ENCODE data around the gene NPR3.

NPR3 gene

GRCh38 chr5:32710550-32711361, at the start of gene NPR3:
Gene NPR3, plus strand, starts transcription at chr5:32711321. Its CDS starts 456 bp downstream, at chr5:32711777.
- no peak for TF ChIP-seq REST (IDR thresholded peaks at IDR 0.05; ENCODE audit: low read depth)
- TF ChIP-seq MAX (IDR thresholded peaks at IDR 0.05): peak; percentile 88
- TF ChIP-seq TCF12 (IDR thresholded peaks at IDR 0.05; ENCODE audit: low read depth): 0 out of 2 replicates have a peak, but pooled peaks have one; percentile 14
- TF ChIP-seq ZBTB7A (IDR thresholded peaks at IDR 0.05; ENCODE audit: low read depth): peak; percentile 87

- TF ChIP-seq RAD21 (IDR thresholded peaks at IDR 0.05; ENCODE audit: low read depth) (no peak), NFIC (IDR thresholded peaks at IDR 0.05) (no peak), FOXM1 (IDR thresholded peaks at IDR 0.05; ENCODE audit: borderline replicate concordance, low read depth) (no peak), CEBPB (IDR thresholded peaks at IDR 0.05) (no peak), YY1 (IDR thresholded peaks at IDR 0.05; ENCODE audit: low read depth) (no peak), TCF12 (IDR thresholded peaks at IDR 0.05; ENCODE audit: low read depth) (no peak), ZBTB7A (IDR thresholded peaks at IDR 0.05; ENCODE audit: low read depth) (no peak), REST (IDR thresholded peaks at IDR 0.05; ENCODE audit: low read depth) (no peak), EGR1 (IDR thresholded peaks at IDR 0.05) (no peak), EP300 (IDR thresholded peaks at IDR 0.05; ENCODE audit: borderline replicate concordance) (no peak), MAX (IDR thresholded peaks at IDR 0.05) (no peak), CREB1 (IDR thresholded peaks at IDR 0.05; ENCODE audit: low read depth) (no peak), USF1 (IDR thresholded peaks at IDR 0.05) (no peak)
Measured at GRCh38 chr5:32664523-32664922, 46.6 kb upstream of the NPR3 start.

- TF ChIP-seq ZBTB7A (IDR thresholded peaks at IDR 0.05; ENCODE audit: low read depth): no peak
- TF ChIP-seq EP300 (IDR thresholded peaks at IDR 0.05; ENCODE audit: borderline replicate concordance): no peak
- TF ChIP-seq MAX (IDR thresholded peaks at IDR 0.05): no peak
- TF ChIP-seq REST (IDR thresholded peaks at IDR 0.05; ENCODE audit: low read depth): no peak
- TF ChIP-seq NFIC (IDR thresholded peaks at IDR 0.05): no peak
- TF ChIP-seq RAD21 (IDR thresholded peaks at IDR 0.05; ENCODE audit: low read depth): no peak
- no peak for TF ChIP-seq TAF1 (IDR thresholded peaks at IDR 0.05; ENCODE audit: low read depth)
- no peak for TF ChIP-seq CREB1 (IDR thresholded peaks at IDR 0.05; ENCODE audit: low read depth)
- TF ChIP-seq FOXM1 (IDR thresholded peaks at IDR 0.05; ENCODE audit: borderline replicate concordance, low read depth): no peak
- TF ChIP-seq TEAD4 (IDR thresholded peaks at IDR 0.05): no peak
- no peak for TF ChIP-seq USF1 (IDR thresholded peaks at IDR 0.05)
- TF ChIP-seq EGR1 (IDR thresholded peaks at IDR 0.05): no peak
- no peak for TF ChIP-seq CEBPB (IDR thresholded peaks at IDR 0.05)
Measured at GRCh38 chr5:32668552-32668951, 42.6 kb upstream of the NPR3 start.

- TF ChIP-seq RAD21 (IDR thresholded peaks at IDR 0.05; ENCODE audit: low read depth) (no peak), TEAD4 (IDR thresholded peaks at IDR 0.05) (no peak), USF1 (IDR thresholded peaks at IDR 0.05) (no peak), TCF12 (IDR thresholded peaks at IDR 0.05; ENCODE audit: low read depth) (no peak), ZBTB7A (IDR thresholded peaks at IDR 0.05; ENCODE audit: low read depth) (no peak), MAX (IDR thresholded peaks at IDR 0.05) (no peak), TAF1 (IDR thresholded peaks at IDR 0.05; ENCODE audit: low read depth) (no peak), NFIC (IDR thresholded peaks at IDR 0.05) (no peak), CEBPB (IDR thresholded peaks at IDR 0.05) (no peak), REST (IDR thresholded peaks at IDR 0.05; ENCODE audit: low read depth) (no peak), YY1 (IDR thresholded peaks at IDR 0.05; ENCODE audit: low read depth) (no peak), CREB1 (IDR thresholded peaks at IDR 0.05; ENCODE audit: low read depth) (no peak), EP300 (IDR thresholded peaks at IDR 0.05; ENCODE audit: borderline replicate concordance) (no peak), EGR1 (IDR thresholded peaks at IDR 0.05) (no peak), FOXM1 (IDR thresholded peaks at IDR 0.05; ENCODE audit: borderline replicate concordance, low read depth) (no peak)
Measured at GRCh38 chr5:32673272-32673671, 37.8 kb upstream of the NPR3 start.

All from Ishikawa (cell line).